Spleen (tissue), 7 donors: ENCODE measurements around the gene OR6B3.

ENCODE experiments used
- CTCF ChIP-seq, 11 experiments: fragments of 200-600 bp in 7 of 11; fragments of 450-650 bp in 4 of 11; sonication (generic) in 4 of 11; IDR thresholded peaks in 8 of 11; conservative IDR thresholded peaks in 3 of 11; 1 replicate in 7 of 11; 2 replicates in 4 of 11; pipeline versions ENCODE4 v1.4.0 to v1.8.0; 2016 to 2021; ENCODE audit warnings: antibody characterized with exemption in 11 of 11, inconsistent platforms in 4 of 11, mild to moderate bottlenecking in 1 of 11
- POLR2A ChIP-seq, 3 donors: fragments of 450-650 bp; IDR thresholded peaks; one replicate each; pipeline ENCODE4 v1.5.1; 2017; ENCODE audit warnings: antibody characterized with exemption in 3 of 3, mild to moderate bottlenecking in 1 of 3
- POLR2AphosphoS5 ChIP-seq, 3 donors: sonication (generic); formaldehyde crosslinking; IDR thresholded peaks; one replicate each; pipeline ENCODE4 v1.5.1; 2017; ENCODE audit warnings: antibody characterized with exemption in 3 of 3
- donor health status: DM: no; HTN: no; CAD: no; lungs with moderate emphysema.
- donor health status: DM: no; HTN: no; CAD: no.
- donor health status: DM: no; HTN: no; CAD: no.

GRCh38 chr2:240098349-240098748, 45.0 kb upstream of the OR6B3 start:
- no peak for TF ChIP-seq CTCF (IDR thresholded peaks at IDR 0.05 in 8 of 11, conservative IDR thresholded peaks at IDR 0.05 in 3 of 11)
- no peak for TF ChIP-seq POLR2AphosphoS5 (IDR thresholded peaks at IDR 0.05)
- TF ChIP-seq POLR2A (IDR thresholded peaks at IDR 0.05) = no peak
